K562 (cell line): ENCODE measurements around the gene HMX3. TPM values are rescaled to one million over a fixed set of nuclear protein-coding genes. Genes with fewer than 3 reads are reported as not detected.
A peak's percentile ranks its signal among the peaks of the same experiment; 100 is the strongest.

ENCODE experiments used
- CREB1 ChIP-seq, 2 experiments: sonication (generic) in 1 of 2; formaldehyde crosslinking in 1 of 2; IDR thresholded peaks; 2 replicates each; pipeline versions ENCODE4 v1.6.1 to v1.8.0; 2012 to 2022; ENCODE audit warnings: inconsistent platforms in 1 of 2, mild to moderate bottlenecking in 1 of 2, missing genetic modification reagents in 1 of 2, moderate library complexity in 1 of 2
- ESRRA ChIP-seq: fragments of 450-650 bp; IDR thresholded peaks from 2 replicates; pipeline ENCODE4 v1.6.1; 2014; ENCODE audit warnings: low read depth, mild to moderate bottlenecking, moderate library complexity, borderline replicate concordance
- HDAC3 ChIP-seq: fragments of 450-650 bp; IDR thresholded peaks from 2 replicates; pipeline ENCODE4 v1.6.1; 2018; ENCODE audit warnings: borderline replicate concordance, mild to moderate bottlenecking, moderate library complexity; ENCODE audit not compliant: partially characterized antibody
- MBD2 ChIP-seq: sonication (generic); IDR thresholded peaks from 2 replicates; pipeline ENCODE4 v1.6.1; 2016; ENCODE audit warnings: low read depth, borderline replicate concordance
- MEF2A ChIP-seq: IDR thresholded peaks from 2 replicates; pipeline ENCODE4 v1.6.1; 2011; ENCODE audit warnings: low read depth, mild to moderate bottlenecking, low read length, moderate library complexity; ENCODE audit not compliant: control insufficient read depth
- MEIS2 ChIP-seq: fragments of 450-650 bp; IDR thresholded peaks from 2 replicates; pipeline ENCODE4 v1.6.1; 2014; ENCODE audit warnings: mild to moderate bottlenecking; ENCODE audit not compliant: partially characterized antibody
- MTA3 ChIP-seq: fragments of 450-650 bp; formaldehyde crosslinking; IDR thresholded peaks from 2 replicates; pipeline ENCODE4 v1.6.1; 2017; ENCODE audit warnings: mild to moderate bottlenecking, borderline replicate concordance
- PML ChIP-seq: IDR thresholded peaks from 2 replicates; pipeline ENCODE4 v1.6.1; 2012; ENCODE audit warnings: low read length, inconsistent platforms
- RFX5 ChIP-seq: IDR thresholded peaks from 2 replicates; pipeline ENCODE4 v1.6.1; 2011; ENCODE audit warnings: low read depth, mild to moderate bottlenecking, improper control_type of control experiment, low read length
- SMAD3 ChIP-seq: fragments of 450-650 bp; formaldehyde crosslinking; conservative IDR thresholded peaks from 2 replicates; pipeline ENCODE4 v1.4.0; 2020; ENCODE audit warnings: mild to moderate bottlenecking
- SMC3 ChIP-seq: conservative IDR thresholded peaks from 2 replicates; pipeline ENCODE4 v1.6.1; 2011; ENCODE audit warnings: low read depth, low read length, improper control_type of control experiment; ENCODE audit not compliant: insufficient read depth
- SNRNP70 ChIP-seq: fragments of 200-400 bp; formaldehyde crosslinking; optimal IDR thresholded peaks from 2 replicates; pipeline ENCODE3; 2017; ENCODE audit warnings: low read depth, low read length
- SOX6 ChIP-seq: fragments of 450-650 bp; IDR thresholded peaks from 2 replicates; pipeline ENCODE4 v1.6.1; 2014; ENCODE audit warnings: mild to moderate bottlenecking
- ZBTB17 ChIP-seq: fragments of 450-650 bp; formaldehyde crosslinking; IDR thresholded peaks from 2 replicates; pipeline ENCODE4 v1.4.0; 2020; ENCODE audit warnings: mild to moderate bottlenecking
- ZC3H8 ChIP-seq: fragments of 450-650 bp; IDR thresholded peaks from 2 replicates; pipeline ENCODE4 v1.6.1; 2017
- ZFP30 ChIP-seq: fragments of 250-450 bp; sonication (Bioruptor Pico); IDR thresholded peaks from 2 replicates; pipeline ENCODE4 v1.8.0; 2022; ENCODE audit warnings: moderate library complexity, mild to moderate bottlenecking, inconsistent platforms, borderline replicate concordance
- polyA plus RNA-seq, 8 experiments: library from polyadenylated mRNA; depleted of rRNA in 4 of 8; stranded (reverse) in 5 of 8; unstranded in 3 of 8; fragments of >200 nt; fragmentation: Nextera tagmentation in 2 of 8; fragmentation: Illumina TruSeq in 1 of 8; extraction: Ambion mirVana in 2 of 8; extraction: Trizol in 1 of 8; gene quantifications; 2 replicates each; pipeline versions ENCODE4 v1.2.1 to v1.2.3, GENCODE V29; 2011 to 2014; ENCODE audit warnings: inconsistent platforms in 1 of 8, missing spikeins in 1 of 8
- total RNA-seq, 7 experiments: library from RNA; depleted of rRNA in 6 of 7; stranded (reverse); fragments of >200 nt in 6 of 7; fragmentation: Illumina TruSeq in 2 of 7; extraction: Trizol in 2 of 7; gene quantifications; 2 replicates each; pipeline versions ENCODE4 v1.2.1 to v1.2.3, GENCODE V29; 2011 to 2021; ENCODE audit warnings: low replicate concordance in 1 of 7
- TF ChIP-seq, protein P1 (sequence below): fragments of 450-650 bp; IDR thresholded peaks from one replicate; pipeline ENCODE4 v1.6.1; 2018; ENCODE audit warnings: mild to moderate bottlenecking, moderate library complexity; ENCODE audit not compliant: partially characterized antibody
- TF ChIP-seq, protein P2 (sequence below): fragments of 450-650 bp; IDR thresholded peaks from 2 replicates; pipeline ENCODE4 v1.6.1; 2016; ENCODE audit warnings: low read depth, mild to moderate bottlenecking, moderate library complexity
- TF ChIP-seq, protein P3 (sequence below): fragments of 250-450 bp; sonication (Bioruptor Pico); IDR thresholded peaks from 2 replicates; pipeline ENCODE4 v1.5.0; 2020; ENCODE audit warnings: mild to moderate bottlenecking, borderline replicate concordance
- TF ChIP-seq, protein P4 (sequence below): IDR thresholded peaks from 2 replicates; pipeline ENCODE4 v1.6.1; 2011; ENCODE audit warnings: borderline replicate concordance, low read depth, mild to moderate bottlenecking, moderate library complexity, low read length; ENCODE audit not compliant: insufficient read depth, poor library complexity, severe bottlenecking
- TF ChIP-seq, protein P5 (sequence below): sonication (generic); formaldehyde crosslinking; IDR thresholded peaks from 2 replicates; pipeline ENCODE4 v1.8.0; 2022; ENCODE audit warnings: mild to moderate bottlenecking, low read depth, missing genetic modification reagents

Gene HMX3
- total and polyA plus RNA-seq, 9 of the 15 experiments (the other 6 are each of a cell fraction or from before 2014, with no cell fraction given), result 0.55 to 43.5 (median 7.4) TPM; not detected in 2

DNA sequence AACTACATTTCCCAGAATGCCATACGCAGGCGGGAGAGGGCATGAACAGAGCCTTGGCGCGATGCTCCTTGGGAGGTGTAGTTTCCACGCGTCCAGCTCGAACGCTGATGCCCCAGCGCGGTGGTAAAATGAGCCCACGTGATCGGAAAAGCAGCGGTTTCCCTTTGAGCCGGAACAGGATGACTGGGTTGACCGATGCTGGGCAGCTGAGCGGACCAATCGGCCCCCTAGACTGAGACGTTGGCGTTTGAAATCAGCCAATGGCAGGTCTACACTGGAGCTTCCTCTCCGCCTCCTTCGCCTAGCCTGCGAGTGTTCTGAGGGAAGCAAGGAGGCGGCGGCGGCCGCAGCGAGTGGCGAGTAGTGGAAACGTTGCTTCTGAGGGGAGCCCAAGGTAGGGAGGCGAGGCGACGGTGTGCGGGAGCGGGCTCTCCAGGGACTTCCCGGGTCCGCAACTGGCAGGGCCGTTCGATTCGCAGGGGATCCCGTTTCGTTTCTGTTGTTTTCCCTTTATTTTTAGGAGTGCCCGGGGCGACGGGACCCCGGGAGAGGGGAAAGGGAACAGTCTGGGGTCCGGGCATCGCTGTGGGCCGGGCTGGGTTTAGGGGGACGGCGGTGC lies 18.4 kb downstream of the HMX3 start, which contains the start of gene BUB3 (continued):
- no peak for TF ChIP-seq MEIS2
- no peak for TF ChIP-seq MTA3
- TF ChIP-seq SOX6, result no peak
- TF ChIP-seq, protein P1, sequence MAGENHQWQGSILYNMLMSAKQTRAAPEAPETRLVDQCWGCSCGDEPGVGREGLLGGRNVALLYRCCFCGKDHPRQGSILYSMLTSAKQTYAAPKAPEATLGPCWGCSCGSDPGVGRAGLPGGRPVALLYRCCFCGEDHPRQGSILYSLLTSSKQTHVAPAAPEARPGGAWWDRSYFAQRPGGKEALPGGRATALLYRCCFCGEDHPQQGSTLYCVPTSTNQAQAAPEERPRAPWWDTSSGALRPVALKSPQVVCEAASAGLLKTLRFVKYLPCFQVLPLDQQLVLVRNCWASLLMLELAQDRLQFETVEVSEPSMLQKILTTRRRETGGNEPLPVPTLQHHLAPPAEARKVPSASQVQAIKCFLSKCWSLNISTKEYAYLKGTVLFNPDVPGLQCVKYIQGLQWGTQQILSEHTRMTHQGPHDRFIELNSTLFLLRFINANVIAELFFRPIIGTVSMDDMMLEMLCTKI, result no peak
- 0 out of 2 replicates have a peak, but pooled peaks have one; percentile 39 for TF ChIP-seq CREB1 (IDR thresholded peaks at IDR 0.05)
- peak; percentile 73; the same call in 1 of the 2 replicates for TF ChIP-seq CREB1 (CRISPR knock-in tag; IDR thresholded peaks at IDR 0.05)
- TF ChIP-seq, protein P2, sequence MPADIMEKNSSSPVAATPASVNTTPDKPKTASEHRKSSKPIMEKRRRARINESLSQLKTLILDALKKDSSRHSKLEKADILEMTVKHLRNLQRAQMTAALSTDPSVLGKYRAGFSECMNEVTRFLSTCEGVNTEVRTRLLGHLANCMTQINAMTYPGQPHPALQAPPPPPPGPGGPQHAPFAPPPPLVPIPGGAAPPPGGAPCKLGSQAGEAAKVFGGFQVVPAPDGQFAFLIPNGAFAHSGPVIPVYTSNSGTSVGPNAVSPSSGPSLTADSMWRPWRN, result no peak
- no peak for TF ChIP-seq MEF2A
- TF ChIP-seq ZBTB17 (CRISPR knock-in tag), result no peak
- TF ChIP-seq, protein P3, sequence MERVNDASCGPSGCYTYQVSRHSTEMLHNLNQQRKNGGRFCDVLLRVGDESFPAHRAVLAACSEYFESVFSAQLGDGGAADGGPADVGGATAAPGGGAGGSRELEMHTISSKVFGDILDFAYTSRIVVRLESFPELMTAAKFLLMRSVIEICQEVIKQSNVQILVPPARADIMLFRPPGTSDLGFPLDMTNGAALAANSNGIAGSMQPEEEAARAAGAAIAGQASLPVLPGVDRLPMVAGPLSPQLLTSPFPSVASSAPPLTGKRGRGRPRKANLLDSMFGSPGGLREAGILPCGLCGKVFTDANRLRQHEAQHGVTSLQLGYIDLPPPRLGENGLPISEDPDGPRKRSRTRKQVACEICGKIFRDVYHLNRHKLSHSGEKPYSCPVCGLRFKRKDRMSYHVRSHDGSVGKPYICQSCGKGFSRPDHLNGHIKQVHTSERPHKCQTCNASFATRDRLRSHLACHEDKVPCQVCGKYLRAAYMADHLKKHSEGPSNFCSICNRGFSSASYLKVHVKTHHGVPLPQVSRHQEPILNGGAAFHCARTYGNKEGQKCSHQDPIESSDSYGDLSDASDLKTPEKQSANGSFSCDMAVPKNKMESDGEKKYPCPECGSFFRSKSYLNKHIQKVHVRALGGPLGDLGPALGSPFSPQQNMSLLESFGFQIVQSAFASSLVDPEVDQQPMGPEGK (CRISPR knock-in tag), result no peak
- TF ChIP-seq, protein P4, sequence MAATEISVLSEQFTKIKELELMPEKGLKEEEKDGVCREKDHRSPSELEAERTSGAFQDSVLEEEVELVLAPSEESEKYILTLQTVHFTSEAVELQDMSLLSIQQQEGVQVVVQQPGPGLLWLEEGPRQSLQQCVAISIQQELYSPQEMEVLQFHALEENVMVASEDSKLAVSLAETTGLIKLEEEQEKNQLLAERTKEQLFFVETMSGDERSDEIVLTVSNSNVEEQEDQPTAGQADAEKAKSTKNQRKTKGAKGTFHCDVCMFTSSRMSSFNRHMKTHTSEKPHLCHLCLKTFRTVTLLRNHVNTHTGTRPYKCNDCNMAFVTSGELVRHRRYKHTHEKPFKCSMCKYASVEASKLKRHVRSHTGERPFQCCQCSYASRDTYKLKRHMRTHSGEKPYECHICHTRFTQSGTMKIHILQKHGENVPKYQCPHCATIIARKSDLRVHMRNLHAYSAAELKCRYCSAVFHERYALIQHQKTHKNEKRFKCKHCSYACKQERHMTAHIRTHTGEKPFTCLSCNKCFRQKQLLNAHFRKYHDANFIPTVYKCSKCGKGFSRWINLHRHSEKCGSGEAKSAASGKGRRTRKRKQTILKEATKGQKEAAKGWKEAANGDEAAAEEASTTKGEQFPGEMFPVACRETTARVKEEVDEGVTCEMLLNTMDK, result no peak
- no peak for TF ChIP-seq ZFP30
- TF ChIP-seq RFX5, result no peak
- peak; percentile 46; the same call in 1 of the 2 replicates for TF ChIP-seq ESRRA
- TF ChIP-seq, protein P5, sequence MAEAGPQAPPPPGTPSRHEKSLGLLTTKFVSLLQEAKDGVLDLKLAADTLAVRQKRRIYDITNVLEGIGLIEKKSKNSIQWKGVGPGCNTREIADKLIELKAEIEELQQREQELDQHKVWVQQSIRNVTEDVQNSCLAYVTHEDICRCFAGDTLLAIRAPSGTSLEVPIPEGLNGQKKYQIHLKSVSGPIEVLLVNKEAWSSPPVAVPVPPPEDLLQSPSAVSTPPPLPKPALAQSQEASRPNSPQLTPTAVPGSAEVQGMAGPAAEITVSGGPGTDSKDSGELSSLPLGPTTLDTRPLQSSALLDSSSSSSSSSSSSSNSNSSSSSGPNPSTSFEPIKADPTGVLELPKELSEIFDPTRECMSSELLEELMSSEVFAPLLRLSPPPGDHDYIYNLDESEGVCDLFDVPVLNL (CRISPR knock-in tag), result peak; percentile 73; the same call in 1 of the 2 replicates
- no peak for TF ChIP-seq SMAD3 (CRISPR knock-in tag)
- TF ChIP-seq PML, result peak; percentile 51; the same call in 1 of the 2 replicates
- TF ChIP-seq HDAC3, result no peak
- TF ChIP-seq SMC3, result no peak
- no peak for TF ChIP-seq SNRNP70
- TF ChIP-seq MBD2, result peak; percentile 89
- TF ChIP-seq ZC3H8, result no peak
